Measurements from ENCODE around the gene RTTN. TPM values are rescaled to one million over a fixed set of nuclear protein-coding genes. Genes with fewer than 3 reads are reported as not detected.

The RTTN gene
- total RNA-seq, 1 experiment from 2014 or later: 21.5 TPM

DNA sequence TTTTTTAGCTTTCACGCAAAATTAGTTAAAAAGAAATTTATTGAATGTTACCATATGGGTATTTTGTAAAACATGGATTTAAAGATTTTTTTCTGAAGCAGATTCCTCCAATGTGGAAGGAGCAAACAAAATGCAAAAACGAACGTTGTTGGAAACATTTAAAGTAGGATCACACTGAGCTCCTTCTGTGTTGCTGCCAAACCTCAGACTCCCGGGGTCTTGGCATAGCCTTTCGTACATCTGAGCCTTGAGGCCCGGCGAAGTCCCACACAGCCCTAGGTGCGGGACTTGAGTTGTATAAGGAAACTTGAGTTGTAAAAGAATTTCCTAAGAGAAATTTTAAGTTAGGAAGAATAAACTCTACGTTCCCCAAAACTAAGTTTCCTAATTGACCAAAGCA lies 205.8 kb downstream of the RTTN start:
- POLR2A ChIA-PET: no interaction called here
- no peak for ATAC-seq
- H3K36me3 Mint-ChIP-seq: peaks cover 3% of the 10 kb centered on the region; the same call in 1 of the 2 replicates
- H3K4me3 Mint-ChIP-seq: no peak overlapping the region
- TF ChIP-seq SMAD3 (CRISPR knock-in tag; IDR thresholded peaks at IDR 0.05; ENCODE audit: borderline replicate concordance): no peak
- TF ChIP-seq TEAD1 (CRISPR knock-in tag; IDR thresholded peaks at IDR 0.05): no peak
- TF ChIP-seq ZNF416 (CRISPR knock-in tag; IDR thresholded peaks at IDR 0.05): no peak
- no peak for TF ChIP-seq FOXJ3 (CRISPR knock-in tag; IDR thresholded peaks at IDR 0.05; ENCODE audit: borderline replicate concordance)
- TF ChIP-seq, protein P1, sequence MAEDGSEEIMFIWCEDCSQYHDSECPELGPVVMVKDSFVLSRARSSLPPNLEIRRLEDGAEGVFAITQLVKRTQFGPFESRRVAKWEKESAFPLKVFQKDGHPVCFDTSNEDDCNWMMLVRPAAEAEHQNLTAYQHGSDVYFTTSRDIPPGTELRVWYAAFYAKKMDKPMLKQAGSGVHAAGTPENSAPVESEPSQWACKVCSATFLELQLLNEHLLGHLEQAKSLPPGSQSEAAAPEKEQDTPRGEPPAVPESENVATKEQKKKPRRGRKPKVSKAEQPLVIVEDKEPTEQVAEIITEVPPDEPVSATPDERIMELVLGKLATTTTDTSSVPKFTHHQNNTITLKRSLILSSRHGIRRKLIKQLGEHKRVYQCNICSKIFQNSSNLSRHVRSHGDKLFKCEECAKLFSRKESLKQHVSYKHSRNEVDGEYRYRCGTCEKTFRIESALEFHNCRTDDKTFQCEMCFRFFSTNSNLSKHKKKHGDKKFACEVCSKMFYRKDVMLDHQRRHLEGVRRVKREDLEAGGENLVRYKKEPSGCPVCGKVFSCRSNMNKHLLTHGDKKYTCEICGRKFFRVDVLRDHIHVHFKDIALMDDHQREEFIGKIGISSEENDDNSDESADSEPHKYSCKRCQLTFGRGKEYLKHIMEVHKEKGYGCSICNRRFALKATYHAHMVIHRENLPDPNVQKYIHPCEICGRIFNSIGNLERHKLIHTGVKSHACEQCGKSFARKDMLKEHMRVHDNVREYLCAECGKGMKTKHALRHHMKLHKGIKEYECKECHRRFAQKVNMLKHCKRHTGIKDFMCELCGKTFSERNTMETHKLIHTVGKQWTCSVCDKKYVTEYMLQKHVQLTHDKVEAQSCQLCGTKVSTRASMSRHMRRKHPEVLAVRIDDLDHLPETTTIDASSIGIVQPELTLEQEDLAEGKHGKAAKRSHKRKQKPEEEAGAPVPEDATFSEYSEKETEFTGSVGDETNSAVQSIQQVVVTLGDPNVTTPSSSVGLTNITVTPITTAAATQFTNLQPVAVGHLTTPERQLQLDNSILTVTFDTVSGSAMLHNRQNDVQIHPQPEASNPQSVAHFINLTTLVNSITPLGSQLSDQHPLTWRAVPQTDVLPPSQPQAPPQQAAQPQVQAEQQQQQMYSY (CRISPR knock-in tag; IDR thresholded peaks at IDR 0.05): no peak
- no peak for TF ChIP-seq MXD4 (CRISPR knock-in tag; IDR thresholded peaks at IDR 0.05; ENCODE audit: borderline replicate concordance)
- TF ChIP-seq ZNF671 (CRISPR knock-in tag; IDR thresholded peaks at IDR 0.05): no peak
- TF ChIP-seq, protein P2, sequence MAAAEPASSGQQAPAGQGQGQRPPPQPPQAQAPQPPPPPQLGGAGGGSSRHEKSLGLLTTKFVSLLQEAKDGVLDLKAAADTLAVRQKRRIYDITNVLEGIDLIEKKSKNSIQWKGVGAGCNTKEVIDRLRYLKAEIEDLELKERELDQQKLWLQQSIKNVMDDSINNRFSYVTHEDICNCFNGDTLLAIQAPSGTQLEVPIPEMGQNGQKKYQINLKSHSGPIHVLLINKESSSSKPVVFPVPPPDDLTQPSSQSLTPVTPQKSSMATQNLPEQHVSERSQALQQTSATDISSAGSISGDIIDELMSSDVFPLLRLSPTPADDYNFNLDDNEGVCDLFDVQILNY (CRISPR knock-in tag; IDR thresholded peaks at IDR 0.05): no peak
- DNase-seq (ENCODE audit: low spot score): no peak
- H3K9me3 Mint-ChIP-seq: no peaks in the 10 kb centered on the region
- peaks cover 26% of the 10 kb centered on the region for H3K4me1 Mint-ChIP-seq
- no peak overlapping the region for H3K27ac Mint-ChIP-seq
- CTCF ChIA-PET: interaction anchor here (0.7 kb wide), 1 partner anchor 47 kb away, joined by 3 read pairs; no protein-coding TSS in a partner anchor
- H3K27me3 Mint-ChIP-seq (ENCODE audit: low read depth): no peaks in the 10 kb centered on the region

DNA sequence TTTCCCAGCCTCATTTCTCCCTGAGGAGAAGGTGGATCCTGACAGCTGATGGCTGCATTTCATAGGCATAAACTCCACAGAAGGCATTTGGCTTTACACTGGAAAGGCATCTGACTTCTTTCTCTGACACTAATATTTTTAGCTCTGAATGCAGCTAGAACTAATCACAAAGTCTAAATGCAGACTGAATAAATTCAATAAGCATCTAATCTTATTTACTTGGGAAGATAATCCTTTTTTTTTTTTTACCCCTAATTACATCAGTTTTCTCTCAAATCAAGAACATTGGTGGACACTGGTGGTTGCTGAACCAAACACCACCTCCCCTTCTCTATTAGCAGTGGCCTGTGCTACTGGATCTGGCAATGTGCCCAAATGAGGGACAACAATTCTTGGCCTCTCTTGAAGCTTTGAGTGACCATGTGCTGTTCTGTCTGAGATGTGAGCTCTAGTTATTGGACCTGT lies 206.9 kb downstream of the RTTN start:
- Mint-ChIP-seq H3K27ac (no peak overlapping the region), H3K4me3 (no peak overlapping the region), H3K27me3 (ENCODE audit: low read depth) (no peaks in the 10 kb centered on the region), H3K4me1 (peaks cover 26% of the 10 kb centered on the region), H3K9me3 (no peaks in the 10 kb centered on the region), H3K36me3 (peaks cover 3% of the 10 kb centered on the region; the same call in 1 of the 2 replicates)
- ATAC-seq (no peak), DNase-seq (ENCODE audit: low spot score) (no peak)
- TF ChIP-seq ZNF219 (CRISPR knock-in tag; IDR thresholded peaks at IDR 0.05; ENCODE audit: borderline replicate concordance) (no peak), TEAD1 (CRISPR knock-in tag; IDR thresholded peaks at IDR 0.05) (no peak)
- TF ChIP-seq, protein P3, sequence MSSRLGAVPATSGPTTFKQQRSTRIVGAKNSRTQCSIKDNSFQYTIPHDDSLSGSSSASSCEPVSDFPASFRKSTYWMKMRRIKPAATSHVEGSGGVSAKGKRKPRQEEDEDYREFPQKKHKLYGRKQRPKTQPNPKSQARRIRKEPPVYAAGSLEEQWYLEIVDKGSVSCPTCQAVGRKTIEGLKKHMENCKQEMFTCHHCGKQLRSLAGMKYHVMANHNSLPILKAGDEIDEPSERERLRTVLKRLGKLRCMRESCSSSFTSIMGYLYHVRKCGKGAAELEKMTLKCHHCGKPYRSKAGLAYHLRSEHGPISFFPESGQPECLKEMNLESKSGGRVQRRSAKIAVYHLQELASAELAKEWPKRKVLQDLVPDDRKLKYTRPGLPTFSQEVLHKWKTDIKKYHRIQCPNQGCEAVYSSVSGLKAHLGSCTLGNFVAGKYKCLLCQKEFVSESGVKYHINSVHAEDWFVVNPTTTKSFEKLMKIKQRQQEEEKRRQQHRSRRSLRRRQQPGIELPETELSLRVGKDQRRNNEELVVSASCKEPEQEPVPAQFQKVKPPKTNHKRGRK (CRISPR knock-in tag; IDR thresholded peaks at IDR 0.05; ENCODE audit: borderline replicate concordance): no peak
- ChIA-PET POLR2A (no interaction called here), CTCF (no interaction called here)

DNA sequence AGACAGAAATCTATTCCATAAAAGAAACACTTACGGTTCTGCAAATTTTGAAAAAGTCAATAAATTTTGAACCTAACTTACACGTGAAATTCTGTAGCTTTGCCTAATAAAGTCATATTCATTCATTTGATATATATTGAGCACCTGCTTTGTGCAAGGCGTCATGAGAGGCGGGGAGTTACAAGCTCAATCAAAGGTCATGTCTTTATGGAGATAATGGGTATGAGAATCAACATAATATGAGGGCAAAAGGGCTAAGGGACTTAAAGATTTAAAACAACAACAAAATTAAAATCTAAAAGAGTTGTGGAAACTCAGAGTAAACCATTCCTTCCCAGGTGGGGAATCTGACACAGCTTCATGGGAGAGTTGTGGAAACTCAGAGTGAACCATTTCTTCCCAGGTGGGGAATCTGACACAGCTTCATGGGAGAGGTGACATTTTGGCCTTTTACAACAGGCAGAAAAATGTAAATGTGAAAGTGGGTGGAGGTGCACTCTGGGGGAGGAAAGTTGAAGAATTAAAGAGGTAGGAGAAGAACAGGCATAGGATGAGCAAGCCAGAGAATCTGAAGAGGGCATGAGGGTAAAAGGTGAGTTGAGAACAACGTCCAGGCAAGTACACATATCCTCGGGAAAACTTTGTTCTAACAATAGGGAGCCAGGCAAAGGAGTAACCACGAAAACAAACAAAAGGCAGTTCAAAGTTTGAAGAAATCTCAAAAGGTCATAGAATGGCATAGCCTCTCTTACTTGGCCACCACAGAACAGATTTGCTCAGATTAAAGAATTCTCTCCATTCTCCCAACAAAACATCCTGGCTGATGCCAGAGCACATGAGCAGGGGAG lies 208.3 kb downstream of the RTTN start:
- peaks cover 26% of the 10 kb centered on the region for H3K4me1 Mint-ChIP-seq
- DNase-seq (ENCODE audit: low spot score) (no peak), ATAC-seq (no peak)
- peak overlapping the region; percentile 11; the same call in 1 of the 2 replicates for H3K27ac Mint-ChIP-seq
- 0 out of 2 replicates have a peak, but pooled peaks cover 3% of the 10 kb centered on the region for H3K36me3 Mint-ChIP-seq
- H3K9me3 Mint-ChIP-seq: peaks cover 5% of the 10 kb centered on the region
- TF ChIP-seq, protein P4, sequence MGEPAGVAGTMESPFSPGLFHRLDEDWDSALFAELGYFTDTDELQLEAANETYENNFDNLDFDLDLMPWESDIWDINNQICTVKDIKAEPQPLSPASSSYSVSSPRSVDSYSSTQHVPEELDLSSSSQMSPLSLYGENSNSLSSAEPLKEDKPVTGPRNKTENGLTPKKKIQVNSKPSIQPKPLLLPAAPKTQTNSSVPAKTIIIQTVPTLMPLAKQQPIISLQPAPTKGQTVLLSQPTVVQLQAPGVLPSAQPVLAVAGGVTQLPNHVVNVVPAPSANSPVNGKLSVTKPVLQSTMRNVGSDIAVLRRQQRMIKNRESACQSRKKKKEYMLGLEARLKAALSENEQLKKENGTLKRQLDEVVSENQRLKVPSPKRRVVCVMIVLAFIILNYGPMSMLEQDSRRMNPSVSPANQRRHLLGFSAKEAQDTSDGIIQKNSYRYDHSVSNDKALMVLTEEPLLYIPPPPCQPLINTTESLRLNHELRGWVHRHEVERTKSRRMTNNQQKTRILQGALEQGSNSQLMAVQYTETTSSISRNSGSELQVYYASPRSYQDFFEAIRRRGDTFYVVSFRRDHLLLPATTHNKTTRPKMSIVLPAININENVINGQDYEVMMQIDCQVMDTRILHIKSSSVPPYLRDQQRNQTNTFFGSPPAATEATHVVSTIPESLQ (CRISPR knock-in tag; IDR thresholded peaks at IDR 0.05): no peak
- TF ChIP-seq ESRRA (CRISPR knock-in tag; IDR thresholded peaks at IDR 0.05; ENCODE audit: borderline replicate concordance) (no peak), ZNF219 (CRISPR knock-in tag; IDR thresholded peaks at IDR 0.05; ENCODE audit: borderline replicate concordance) (no peak), TEAD1 (CRISPR knock-in tag; IDR thresholded peaks at IDR 0.05) (no peak), SMAD3 (CRISPR knock-in tag; IDR thresholded peaks at IDR 0.05; ENCODE audit: borderline replicate concordance) (no peak), NR2C2 (CRISPR knock-in tag; IDR thresholded peaks at IDR 0.05) (no peak), SP1 (CRISPR knock-in tag; conservative IDR thresholded peaks at IDR 0.05) (no peak), MYBL2 (CRISPR knock-in tag; IDR thresholded peaks at IDR 0.05) (no peak), TEAD4 (CRISPR knock-in tag; IDR thresholded peaks at IDR 0.05) (no peak)
- TF ChIP-seq, protein P5, sequence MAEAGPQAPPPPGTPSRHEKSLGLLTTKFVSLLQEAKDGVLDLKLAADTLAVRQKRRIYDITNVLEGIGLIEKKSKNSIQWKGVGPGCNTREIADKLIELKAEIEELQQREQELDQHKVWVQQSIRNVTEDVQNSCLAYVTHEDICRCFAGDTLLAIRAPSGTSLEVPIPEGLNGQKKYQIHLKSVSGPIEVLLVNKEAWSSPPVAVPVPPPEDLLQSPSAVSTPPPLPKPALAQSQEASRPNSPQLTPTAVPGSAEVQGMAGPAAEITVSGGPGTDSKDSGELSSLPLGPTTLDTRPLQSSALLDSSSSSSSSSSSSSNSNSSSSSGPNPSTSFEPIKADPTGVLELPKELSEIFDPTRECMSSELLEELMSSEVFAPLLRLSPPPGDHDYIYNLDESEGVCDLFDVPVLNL (CRISPR knock-in tag; IDR thresholded peaks at IDR 0.05; ENCODE audit: borderline replicate concordance, low read depth): no peak
- no peak overlapping the region for H3K4me3 Mint-ChIP-seq
- ChIA-PET POLR2A (no interaction called here), CTCF (interaction anchor here (0.6 to 1.2 kb wide), 3 partner anchors 131 to 360 kb away, joined by 4 to 6 read pairs (median 4); no protein-coding TSS in a partner anchor)
- no peaks in the 10 kb centered on the region for H3K27me3 Mint-ChIP-seq (ENCODE audit: low read depth)
